ENCODE results near the gene TICAM2.

DNA sequence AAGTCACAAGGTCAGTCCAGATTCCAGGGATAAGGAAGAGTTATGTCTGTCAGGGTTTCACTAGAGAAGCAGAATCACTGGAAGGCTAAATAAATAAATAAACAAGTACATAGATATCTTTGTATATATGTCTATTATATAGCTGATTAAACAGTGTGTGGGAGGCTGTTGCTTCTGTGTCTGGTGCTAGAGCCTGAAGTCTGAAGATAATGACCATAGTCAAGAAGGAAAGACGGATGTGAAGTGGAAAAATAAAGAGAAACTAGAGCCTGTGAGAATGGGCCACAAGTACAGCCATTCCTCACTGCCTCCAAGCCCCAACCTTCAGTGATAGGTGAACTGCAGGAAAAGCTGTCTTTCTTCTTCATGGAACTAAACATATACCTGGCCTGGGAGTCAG, 27.6 kb upstream of the TICAM2 start:
- TF ChIP-seq POLR2A (IDR thresholded peaks at IDR 0.05; ENCODE audit: low read length): no peak
- no peak for TF ChIP-seq GATA1 (IDR thresholded peaks at IDR 0.05; ENCODE audit: low read depth, low read length)

Data from erythroblast (primary cell).